Bronchial epithelial cell (primary cell): ENCODE results near the gene VAMP7. TPM values are rescaled to one million over a fixed set of nuclear protein-coding genes. Genes with fewer than 3 reads are reported as not detected.

Source experiments
- DNase-seq: peaks from one replicate; pipeline ENCODE4 v3.0.0-alpha.2; 2010; ENCODE audit warnings: low read depth
- FAIRE-seq: peaks from 2 replicates; lab custom pipeline; 2011; peaks lifted over from hg19 to GRCh38; lab: Jason Lieb, UNC
- H3K27me3 ChIP-seq: 2 replicates; pipeline ENCODE4 v1.5.1; 2011; ENCODE audit warnings: low read length; ENCODE audit not compliant: control insufficient read depth, insufficient read depth
- H3K36me3 ChIP-seq: 2 replicates; pipeline ENCODE4 v1.5.1; 2011; ENCODE audit warnings: low read length; ENCODE audit not compliant: control insufficient read depth, insufficient read depth
- H3K4me3 ChIP-seq: 2 replicates; pipeline ENCODE4 v1.5.1; 2011; ENCODE audit warnings: mild to moderate bottlenecking, low read depth, low read length, control low read depth
- total RNA-seq: library from RNA; depleted of rRNA; stranded (reverse); fragments of >200 nt; gene quantifications from 2 replicates; pipeline ENCODE4 v1.2.1, GENCODE V29; 2014
- TF ChIP-seq, protein P1 (sequence below): IDR thresholded peaks from 2 replicates; pipeline ENCODE4 v1.5.1; 2011; ENCODE audit warnings: mild to moderate bottlenecking, moderate library complexity, low read length, control low read depth, inconsistent platforms; ENCODE audit not compliant: insufficient read depth, severe bottlenecking

VAMP7 gene
- total RNA-seq, 1 donor from 2014 or later: 23.2 TPM

DNA sequence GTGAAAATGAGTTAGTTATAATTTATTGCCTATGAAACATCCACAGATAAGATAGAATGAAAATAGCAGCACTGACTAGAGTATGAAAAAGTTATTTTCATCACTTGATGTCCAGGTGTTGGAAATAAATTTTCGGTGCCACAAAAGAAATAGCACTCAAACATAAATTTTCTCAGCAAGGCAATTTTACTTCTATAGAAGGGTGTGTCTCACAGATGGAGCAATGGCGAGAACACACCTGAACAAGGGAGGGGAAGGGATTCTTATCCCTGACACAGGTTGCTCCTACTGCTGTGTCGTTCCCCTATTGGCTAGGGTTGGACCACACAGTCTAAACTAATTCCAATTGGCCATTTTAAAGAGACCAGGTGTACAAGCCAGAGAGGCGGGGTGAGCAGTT lies 13.3 kb upstream of the VAMP7 start:
- TF ChIP-seq, protein P1, sequence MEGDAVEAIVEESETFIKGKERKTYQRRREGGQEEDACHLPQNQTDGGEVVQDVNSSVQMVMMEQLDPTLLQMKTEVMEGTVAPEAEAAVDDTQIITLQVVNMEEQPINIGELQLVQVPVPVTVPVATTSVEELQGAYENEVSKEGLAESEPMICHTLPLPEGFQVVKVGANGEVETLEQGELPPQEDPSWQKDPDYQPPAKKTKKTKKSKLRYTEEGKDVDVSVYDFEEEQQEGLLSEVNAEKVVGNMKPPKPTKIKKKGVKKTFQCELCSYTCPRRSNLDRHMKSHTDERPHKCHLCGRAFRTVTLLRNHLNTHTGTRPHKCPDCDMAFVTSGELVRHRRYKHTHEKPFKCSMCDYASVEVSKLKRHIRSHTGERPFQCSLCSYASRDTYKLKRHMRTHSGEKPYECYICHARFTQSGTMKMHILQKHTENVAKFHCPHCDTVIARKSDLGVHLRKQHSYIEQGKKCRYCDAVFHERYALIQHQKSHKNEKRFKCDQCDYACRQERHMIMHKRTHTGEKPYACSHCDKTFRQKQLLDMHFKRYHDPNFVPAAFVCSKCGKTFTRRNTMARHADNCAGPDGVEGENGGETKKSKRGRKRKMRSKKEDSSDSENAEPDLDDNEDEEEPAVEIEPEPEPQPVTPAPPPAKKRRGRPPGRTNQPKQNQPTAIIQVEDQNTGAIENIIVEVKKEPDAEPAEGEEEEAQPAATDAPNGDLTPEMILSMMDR: no peak

DNA sequence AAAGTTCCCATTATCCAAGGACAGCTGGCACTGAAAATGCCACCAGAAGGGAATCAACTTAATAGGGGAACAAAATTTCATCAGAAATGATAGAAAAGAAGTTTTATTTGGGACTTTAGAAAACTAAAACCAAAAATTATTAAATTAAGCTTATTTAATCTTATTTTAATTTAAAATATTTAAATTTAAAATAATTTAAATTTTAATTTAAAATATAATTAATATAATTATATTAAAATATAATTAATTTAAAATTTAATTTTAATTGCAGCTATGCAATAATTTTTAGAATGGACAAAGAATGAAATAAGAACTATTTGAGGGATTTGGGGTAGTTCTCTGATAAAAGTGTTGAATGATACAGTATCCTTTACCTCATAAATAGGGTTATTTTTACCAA lies 10.2 kb upstream of the VAMP7 start:
- Histone ChIP-seq H3K4me3 (no peak overlapping the region), H3K27me3 (no peaks in the 10 kb centered on the region), H3K36me3 (no peaks in the 10 kb centered on the region)
- FAIRE-seq: no peak
- TF ChIP-seq, protein P1: no peak
- no peak for DNase-seq

More for the DNA sequence above, 13.3 kb upstream of the VAMP7 start:
- DNase-seq (no peak), FAIRE-seq (no peak)
- Histone ChIP-seq H3K27me3 (no peaks in the 10 kb centered on the region), H3K4me3 (no peak overlapping the region), H3K36me3 (no peaks in the 10 kb centered on the region)

DNA sequence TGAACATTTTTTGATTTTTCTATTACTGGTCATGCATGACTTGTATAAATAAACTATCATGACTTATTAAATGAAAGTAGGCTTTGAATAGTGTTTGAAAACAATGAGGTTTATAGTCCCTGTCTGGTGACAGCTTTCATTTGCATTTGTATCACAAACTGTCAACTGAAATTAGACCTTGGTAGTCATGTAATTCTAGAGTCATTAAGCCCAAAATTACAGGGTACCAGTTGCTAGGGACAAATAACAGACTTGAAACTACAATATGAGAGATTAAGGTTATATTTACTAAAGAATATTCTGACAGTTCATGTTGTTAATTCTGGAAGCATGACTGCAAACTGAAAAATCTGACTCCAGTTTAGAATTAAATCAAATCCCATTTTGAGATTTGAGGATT lies 9.2 kb upstream of the VAMP7 start:
- TF ChIP-seq, protein P1: no peak
- Histone ChIP-seq H3K27me3 (no peaks in the 10 kb centered on the region), H3K36me3 (no peaks in the 10 kb centered on the region), H3K4me3 (no peak overlapping the region)
- no peak for FAIRE-seq
- no peak for DNase-seq

DNA sequence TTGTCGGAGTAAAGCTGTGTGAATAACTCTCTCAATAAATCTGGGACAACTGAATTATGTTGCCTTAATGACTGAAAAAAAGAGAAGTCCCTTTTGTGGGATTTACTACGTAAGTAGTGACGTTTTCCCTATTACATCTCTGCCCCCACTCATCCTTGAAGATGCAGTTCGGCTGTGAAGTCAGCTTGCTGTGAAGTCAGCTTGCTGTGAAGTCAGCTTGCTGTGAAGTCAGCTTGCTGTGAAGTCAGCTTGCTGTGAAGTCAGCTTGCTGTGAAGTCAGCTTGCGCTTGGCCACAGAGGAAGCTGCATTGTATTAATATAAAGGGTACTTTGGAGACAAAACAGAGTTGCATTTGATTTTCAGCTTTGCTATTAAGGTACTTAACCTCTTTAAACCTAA lies 8.0 kb upstream of the VAMP7 start:
- no peak overlapping the region for H3K4me3 ChIP-seq
- no peaks in the 10 kb centered on the region for H3K27me3 ChIP-seq
- no peak for DNase-seq
- no peaks in the 10 kb centered on the region for H3K36me3 ChIP-seq
- FAIRE-seq: no peak
- TF ChIP-seq, protein P1: no peak

DNA sequence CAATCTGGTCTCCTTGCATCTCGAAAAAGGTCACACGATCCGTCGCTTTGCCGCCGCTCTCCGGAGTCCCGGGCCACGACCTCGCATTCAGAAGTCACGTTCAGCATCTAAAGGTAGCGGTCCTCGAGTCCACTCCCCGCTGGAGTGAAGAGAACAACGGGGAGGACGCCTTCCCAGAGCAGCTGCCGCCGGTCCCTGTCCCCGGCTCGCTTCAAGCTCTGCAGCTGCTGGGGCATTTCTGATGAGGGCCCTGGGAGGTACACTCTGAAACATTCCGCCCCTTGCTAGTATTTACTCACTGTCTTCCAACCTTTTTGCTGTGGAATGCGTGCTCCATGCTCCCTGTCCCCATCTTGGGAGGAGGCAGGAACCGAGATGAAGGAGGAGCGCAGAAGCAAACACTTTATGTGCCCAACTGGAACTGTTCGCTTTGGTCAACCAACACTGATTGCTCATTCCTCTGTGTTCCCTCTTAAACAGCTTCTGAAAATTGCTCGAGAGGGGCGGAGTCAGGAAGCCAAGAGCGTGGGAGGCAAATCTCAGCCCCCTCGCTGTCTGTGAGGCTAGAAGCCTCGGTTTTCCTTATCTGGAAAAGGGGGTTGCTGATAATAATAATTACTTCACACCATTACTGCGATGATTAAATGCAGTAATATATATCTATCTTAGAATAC lies 6.4 kb upstream of the VAMP7 start:
- Histone ChIP-seq H3K4me3 (no peak overlapping the region), H3K27me3 (no peaks in the 10 kb centered on the region), H3K36me3 (no peaks in the 10 kb centered on the region)
- TF ChIP-seq, protein P1: no peak
- DNase-seq: no peak
- no peak for FAIRE-seq

DNA sequence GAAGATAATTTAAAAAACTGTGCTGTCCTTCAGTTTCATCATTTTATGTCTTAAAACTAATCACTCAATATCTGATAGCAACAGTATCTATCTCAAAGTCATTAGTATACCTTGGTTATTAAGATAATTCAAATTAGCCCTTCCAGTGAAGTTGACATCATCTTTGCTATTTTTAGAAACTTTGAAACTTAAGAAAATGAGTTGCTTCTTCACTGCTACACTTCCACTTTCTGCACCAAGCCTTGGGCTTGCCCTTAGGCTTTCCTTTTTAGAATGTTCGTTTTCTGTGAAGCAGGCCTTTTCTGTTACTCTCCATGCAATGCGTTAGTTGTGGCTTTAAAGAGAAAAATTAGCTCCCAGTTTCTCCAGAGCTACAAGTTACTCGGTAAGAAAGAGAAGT lies 4.4 kb upstream of the VAMP7 start:
- no peaks in the 10 kb centered on the region for H3K27me3 ChIP-seq
- DNase-seq (no peak), FAIRE-seq (no peak)
- H3K4me3 ChIP-seq: no peak overlapping the region
- TF ChIP-seq, protein P1: no peak
- H3K36me3 ChIP-seq: no peaks in the 10 kb centered on the region
